Measurements from ENCODE around the gene RBM38.

The RBM38 gene

DNA sequence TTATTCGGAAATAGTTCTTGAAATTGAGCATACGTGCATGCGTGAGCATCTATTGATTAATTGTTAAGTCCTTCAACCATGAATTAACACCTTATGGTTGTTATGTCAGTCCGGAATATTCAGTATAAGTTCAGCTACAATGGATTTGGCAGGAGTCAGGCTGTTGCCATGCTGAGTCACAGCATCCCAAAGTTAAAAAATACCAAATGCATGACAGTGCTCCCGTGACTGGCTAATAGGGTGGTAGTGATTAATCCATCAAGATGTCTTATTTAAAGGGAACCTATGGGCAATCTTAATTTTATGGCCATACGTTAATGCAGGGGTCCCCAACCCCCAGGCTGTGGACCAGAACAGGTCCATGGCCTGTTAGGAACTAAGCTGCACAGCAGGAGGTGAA lies 29.7 kb upstream of the RBM38 start:
- peaks cover 29% of the 10 kb centered on the region for H3K36me3 ChIP-seq (ENCODE audit: insufficient read depth, low read length)
- no peak overlapping the region for H2AFZ ChIP-seq (ENCODE audit: low read depth, low read length)
- H3K4me1 ChIP-seq (ENCODE audit: insufficient read depth, low read length), result no peaks in the 10 kb centered on the region
- H3K27me3 ChIP-seq (ENCODE audit: insufficient read depth, low read length), result no peaks in the 10 kb centered on the region
- no peak overlapping the region for H3K4me3 ChIP-seq (ENCODE audit: low read length)
- no peaks in the 10 kb centered on the region for H3K9me3 ChIP-seq (ENCODE audit: low read length)

DNA sequence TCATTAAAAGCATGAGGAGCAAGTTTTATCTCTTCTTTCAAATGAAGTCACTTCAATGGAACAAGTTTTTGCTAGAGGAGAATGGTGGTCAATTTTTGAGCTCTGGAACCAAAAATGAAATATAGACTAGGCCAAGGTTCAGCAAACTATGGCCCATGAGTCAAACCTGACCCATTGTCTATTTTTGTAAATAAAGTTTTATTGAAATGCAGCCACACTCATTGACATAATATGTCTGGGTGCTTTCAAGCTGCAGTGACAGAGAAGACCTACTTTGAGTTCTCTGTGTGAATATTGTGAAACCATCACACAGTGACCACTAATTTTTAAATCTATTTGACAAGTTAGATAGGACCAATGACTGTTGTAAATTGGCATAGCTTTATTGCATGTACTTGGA lies 26.7 kb upstream of the RBM38 start:
- Histone ChIP-seq H3K27me3 (ENCODE audit: insufficient read depth, low read length) (no peaks in the 10 kb centered on the region), H3K36me3 (ENCODE audit: insufficient read depth, low read length) (peaks cover 56% of the 10 kb centered on the region), H3K4me3 (ENCODE audit: low read length) (no peak overlapping the region), H2AFZ (ENCODE audit: low read depth, low read length) (no peak overlapping the region), H3K4me1 (ENCODE audit: insufficient read depth, low read length) (no peaks in the 10 kb centered on the region), H3K9me3 (ENCODE audit: low read length) (no peaks in the 10 kb centered on the region)

DNA sequence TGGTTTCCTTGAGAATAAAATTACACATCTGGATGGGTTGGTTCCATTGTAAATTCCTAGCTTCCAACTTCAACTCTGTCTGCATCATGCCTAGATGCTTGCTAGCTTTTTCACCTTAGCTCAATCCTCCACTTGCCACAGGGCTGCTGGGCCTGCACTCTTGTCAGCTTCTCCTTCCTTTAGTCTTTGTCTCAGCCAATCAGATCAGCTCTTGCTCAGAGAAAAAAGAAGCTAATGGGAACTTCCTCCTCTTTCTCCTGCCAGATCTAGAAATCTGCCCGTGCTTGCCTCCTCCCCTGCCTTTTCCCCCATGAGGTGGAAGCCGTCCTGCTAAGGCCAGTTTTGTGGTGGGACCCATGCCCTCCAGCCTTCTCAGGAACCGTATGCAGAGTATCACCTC lies 21.6 kb upstream of the RBM38 start:
- Histone ChIP-seq H3K4me1 (ENCODE audit: insufficient read depth, low read length) (no peaks in the 10 kb centered on the region), H2AFZ (ENCODE audit: low read depth, low read length) (no peak overlapping the region), H3K36me3 (ENCODE audit: insufficient read depth, low read length) (peaks cover 92% of the 10 kb centered on the region), H3K27me3 (ENCODE audit: insufficient read depth, low read length) (no peaks in the 10 kb centered on the region), H3K9me3 (ENCODE audit: low read length) (no peaks in the 10 kb centered on the region), H3K4me3 (ENCODE audit: low read length) (no peak overlapping the region)

DNA sequence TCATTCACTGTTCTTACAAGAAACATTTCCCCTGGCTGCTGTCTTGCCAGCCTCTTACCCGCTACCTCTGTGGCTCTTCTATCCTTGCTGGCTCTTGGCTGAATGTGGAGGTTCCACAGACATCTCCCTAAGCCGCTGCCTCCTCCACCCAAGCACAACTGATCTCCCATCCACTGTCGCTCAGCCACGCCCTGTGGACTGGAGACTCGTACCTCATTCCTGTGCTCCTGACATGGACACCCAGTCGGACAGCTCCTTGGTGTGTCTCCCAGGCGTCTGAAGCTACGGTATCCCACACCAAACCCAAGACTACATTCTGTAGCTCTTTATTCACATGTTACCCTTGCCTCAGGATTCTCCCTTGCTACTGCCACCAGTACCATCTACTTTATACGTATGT lies 20.9 kb upstream of the RBM38 start:
- Histone ChIP-seq H3K27me3 (ENCODE audit: insufficient read depth, low read length) (no peaks in the 10 kb centered on the region), H3K4me3 (ENCODE audit: low read length) (no peak overlapping the region), H3K9me3 (ENCODE audit: low read length) (no peaks in the 10 kb centered on the region), H3K4me1 (ENCODE audit: insufficient read depth, low read length) (no peaks in the 10 kb centered on the region), H2AFZ (ENCODE audit: low read depth, low read length) (no peak overlapping the region), H3K36me3 (ENCODE audit: insufficient read depth, low read length) (peaks cover 95% of the 10 kb centered on the region)

DNA sequence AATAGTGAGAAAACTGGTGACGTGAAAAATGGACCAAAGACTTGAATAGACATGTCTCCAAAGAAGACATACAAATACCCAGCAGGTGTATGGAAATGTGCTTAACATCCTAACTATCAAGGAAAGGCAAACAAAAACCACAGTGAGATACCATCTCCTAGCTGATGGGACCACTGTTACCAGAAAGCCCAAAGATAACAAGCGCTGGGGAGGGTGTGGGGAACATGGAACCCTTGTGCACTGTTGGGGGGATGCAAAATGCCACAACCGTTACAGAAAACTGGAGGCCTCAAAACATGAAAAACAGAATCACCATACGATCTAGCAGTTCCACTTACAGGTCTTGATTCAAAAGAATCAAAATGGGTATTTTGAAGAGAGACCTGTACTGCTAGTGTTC lies 19.8 kb upstream of the RBM38 start:
- no peak overlapping the region for H2AFZ ChIP-seq (ENCODE audit: low read depth, low read length)

DNA sequence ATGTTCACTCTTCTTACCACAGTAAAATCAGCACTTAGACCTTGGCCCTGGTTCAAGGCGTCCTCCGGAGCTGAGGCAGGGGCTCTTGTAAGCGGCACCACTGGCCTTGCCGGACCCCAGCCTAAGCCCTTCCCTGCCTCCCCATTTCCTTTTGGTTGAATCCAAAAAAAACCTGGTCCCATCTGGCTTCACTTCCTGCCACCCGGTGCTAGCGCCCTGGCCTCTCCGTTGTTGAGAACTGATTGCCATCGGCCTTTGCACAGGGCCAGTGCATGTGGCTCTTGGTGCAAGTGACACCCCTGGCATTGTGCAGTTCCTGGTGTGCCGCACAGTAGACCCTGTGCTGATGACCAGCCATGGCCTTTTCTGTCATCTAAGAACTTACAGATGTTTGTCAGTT lies 19.0 kb upstream of the RBM38 start:
- peaks cover 95% of the 10 kb centered on the region for H3K36me3 ChIP-seq (ENCODE audit: insufficient read depth, low read length)

More for the DNA sequence above, 19.8 kb upstream of the RBM38 start:
- Histone ChIP-seq H3K27me3 (ENCODE audit: insufficient read depth, low read length) (no peaks in the 10 kb centered on the region), H3K9me3 (ENCODE audit: low read length) (no peaks in the 10 kb centered on the region), H3K4me1 (ENCODE audit: insufficient read depth, low read length) (no peaks in the 10 kb centered on the region), H3K4me3 (ENCODE audit: low read length) (no peak overlapping the region), H3K36me3 (ENCODE audit: insufficient read depth, low read length) (peaks cover 95% of the 10 kb centered on the region)

DNA sequence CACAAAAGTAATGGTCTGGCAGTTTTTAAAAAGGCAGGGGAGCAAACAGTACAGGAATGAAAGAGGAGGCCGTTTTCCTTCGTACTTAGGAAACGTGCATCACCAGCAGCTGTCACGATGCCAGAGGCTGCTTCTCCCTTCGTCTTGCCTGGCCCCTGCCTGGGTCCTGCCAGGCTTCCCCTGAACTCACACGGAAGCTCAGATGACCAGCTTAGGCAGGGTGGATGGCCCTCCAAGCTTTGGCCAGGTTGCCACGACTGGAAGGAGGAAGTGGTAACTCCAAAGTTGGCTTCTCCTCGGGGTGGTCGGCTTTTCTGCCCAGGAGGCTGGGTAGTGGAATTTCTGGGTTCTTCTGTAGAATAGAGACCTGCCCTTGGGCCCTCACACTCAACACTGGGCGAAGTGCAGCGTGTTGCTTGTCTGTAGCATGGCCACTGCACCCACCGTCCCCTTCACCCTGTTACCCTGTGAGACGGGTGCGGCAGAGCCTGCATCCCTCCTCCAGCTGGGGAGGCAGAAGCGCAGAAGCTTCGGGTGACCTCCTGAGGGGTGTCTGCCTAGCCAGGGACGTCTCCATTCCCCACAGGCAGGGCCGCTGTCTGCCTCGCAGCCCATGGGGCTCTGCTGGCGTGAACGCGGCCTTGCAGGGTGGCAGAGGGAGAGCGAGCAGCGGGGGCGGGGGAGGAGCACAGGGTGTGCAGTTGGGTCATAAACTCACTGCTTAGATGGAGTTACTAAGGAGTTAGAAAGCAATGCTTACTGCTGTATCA lies 18.4 kb upstream of the RBM38 start:
- Histone ChIP-seq H3K36me3 (ENCODE audit: insufficient read depth, low read length) (peaks cover 96% of the 10 kb centered on the region), H3K27me3 (ENCODE audit: insufficient read depth, low read length) (no peaks in the 10 kb centered on the region), H3K4me3 (ENCODE audit: low read length) (no peak overlapping the region), H3K4me1 (ENCODE audit: insufficient read depth, low read length) (no peaks in the 10 kb centered on the region), H2AFZ (ENCODE audit: low read depth, low read length) (no peak overlapping the region), H3K9me3 (ENCODE audit: low read length) (no peaks in the 10 kb centered on the region)

More for the DNA sequence above, 19.0 kb upstream of the RBM38 start:
- no peak overlapping the region for H2AFZ ChIP-seq (ENCODE audit: low read depth, low read length)
- no peak overlapping the region for H3K4me3 ChIP-seq (ENCODE audit: low read length)
- no peaks in the 10 kb centered on the region for H3K9me3 ChIP-seq (ENCODE audit: low read length)
- no peaks in the 10 kb centered on the region for H3K4me1 ChIP-seq (ENCODE audit: insufficient read depth, low read length)
- no peaks in the 10 kb centered on the region for H3K27me3 ChIP-seq (ENCODE audit: insufficient read depth, low read length)

DNA sequence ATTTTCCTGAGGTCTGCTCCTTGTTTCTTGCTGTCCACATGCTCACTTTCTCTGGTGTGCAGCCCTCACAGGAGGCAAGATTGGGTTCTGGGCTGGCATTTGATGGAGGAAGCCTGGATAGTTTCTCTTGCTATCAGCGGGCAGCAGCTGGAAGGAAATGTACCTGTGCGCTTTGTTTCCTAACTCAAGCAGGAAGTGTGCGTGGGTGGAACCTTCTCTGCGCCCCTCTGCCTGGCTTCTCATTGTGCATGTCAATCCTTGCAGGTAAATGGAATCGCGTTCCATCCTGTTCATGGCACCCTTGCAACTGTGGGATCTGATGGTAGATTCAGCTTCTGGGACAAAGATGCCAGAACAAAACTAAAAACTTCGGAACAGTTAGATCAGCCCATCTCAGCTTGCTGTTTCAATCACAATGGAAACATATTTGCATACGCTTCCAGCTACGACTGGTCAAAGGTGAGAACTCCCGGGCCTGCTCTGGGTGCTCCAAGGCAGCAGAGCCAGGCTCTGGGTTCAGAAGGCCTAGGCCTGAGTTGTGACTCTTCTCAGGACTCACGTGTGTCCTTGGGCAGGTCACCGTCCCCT lies 16.8 kb upstream of the RBM38 start:
- Histone ChIP-seq H3K9me3 (ENCODE audit: low read length) (no peaks in the 10 kb centered on the region), H3K36me3 (ENCODE audit: insufficient read depth, low read length) (peaks cover 94% of the 10 kb centered on the region), H3K4me3 (ENCODE audit: low read length) (no peak overlapping the region)

DNA sequence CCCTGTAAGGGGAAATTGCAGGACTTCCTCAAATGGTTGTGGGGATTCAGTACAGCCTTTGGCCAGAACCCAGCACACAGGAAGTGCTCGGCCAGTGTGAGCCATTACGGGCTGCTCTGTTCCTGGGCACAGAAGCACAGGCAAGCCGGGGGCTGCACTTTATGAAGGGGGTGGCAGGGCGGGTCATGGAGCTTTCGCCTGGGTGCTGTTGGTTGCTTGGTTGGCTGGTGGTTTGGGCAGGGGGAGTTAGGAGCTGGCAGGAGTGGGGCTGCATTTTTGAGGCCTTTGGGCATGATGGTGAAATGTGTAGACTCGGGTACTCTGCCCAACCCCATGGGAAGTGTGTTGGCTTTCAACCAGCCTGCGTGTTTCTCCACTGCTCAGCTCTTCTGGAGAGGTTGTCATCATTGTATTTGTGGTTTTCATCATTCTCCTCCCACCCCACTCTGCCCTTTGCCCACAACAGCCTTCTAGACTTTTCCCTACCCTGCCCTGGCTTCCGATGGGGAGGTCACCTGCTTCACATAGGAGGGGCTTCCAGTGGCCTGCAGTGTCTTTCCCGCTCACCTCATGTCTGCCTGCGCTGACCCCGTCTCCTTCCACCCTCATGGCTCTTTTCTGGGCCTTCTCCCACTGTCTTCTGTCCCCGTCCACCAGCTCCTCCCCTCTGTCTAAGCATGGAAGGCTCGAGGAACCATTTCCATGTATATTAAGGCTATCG lies 16.1 kb upstream of the RBM38 start:
- Histone ChIP-seq H3K4me3 (ENCODE audit: low read length) (no peak overlapping the region), H3K9me3 (ENCODE audit: low read length) (no peaks in the 10 kb centered on the region), H3K36me3 (ENCODE audit: insufficient read depth, low read length) (peaks cover 94% of the 10 kb centered on the region), H3K4me1 (ENCODE audit: insufficient read depth, low read length) (no peaks in the 10 kb centered on the region), H3K27me3 (ENCODE audit: insufficient read depth, low read length) (no peaks in the 10 kb centered on the region), H2AFZ (ENCODE audit: low read depth, low read length) (no peak overlapping the region)

More for the DNA sequence above, 16.8 kb upstream of the RBM38 start:
- H2AFZ ChIP-seq (ENCODE audit: low read depth, low read length), result no peak overlapping the region
- H3K27me3 ChIP-seq (ENCODE audit: insufficient read depth, low read length), result no peaks in the 10 kb centered on the region
- no peaks in the 10 kb centered on the region for H3K4me1 ChIP-seq (ENCODE audit: insufficient read depth, low read length)

DNA sequence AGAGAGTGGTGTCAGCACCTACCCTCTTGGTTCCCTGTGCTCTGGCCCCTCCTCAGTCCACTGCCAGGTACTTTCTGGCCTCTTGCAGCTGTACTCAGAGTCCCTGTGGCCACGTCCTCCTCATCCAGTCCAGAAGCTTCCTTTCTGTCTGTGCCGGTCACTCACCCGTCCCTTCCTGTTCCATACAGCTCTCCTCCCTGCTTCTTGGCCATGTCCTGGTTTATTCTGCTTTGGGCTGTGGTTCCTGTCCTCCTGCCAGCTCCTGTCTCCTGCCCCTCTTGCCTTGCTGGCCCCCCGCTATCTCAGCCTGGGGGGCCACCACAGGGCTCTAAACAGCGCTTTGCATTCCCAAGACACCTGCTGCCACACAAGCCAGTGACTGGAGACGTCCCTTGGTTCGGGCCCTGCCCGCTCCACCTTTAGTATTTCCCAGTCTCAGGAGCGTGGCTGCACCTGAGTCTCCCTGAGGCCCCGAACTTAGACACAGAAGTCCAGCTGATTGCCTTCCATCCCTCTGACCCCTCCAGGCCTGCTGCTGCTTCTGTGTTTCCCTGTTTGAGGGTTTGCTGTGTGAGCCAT lies 15.5 kb upstream of the RBM38 start:
- Histone ChIP-seq H3K9me3 (ENCODE audit: low read length) (no peaks in the 10 kb centered on the region), H2AFZ (ENCODE audit: low read depth, low read length) (no peak overlapping the region), H3K4me3 (ENCODE audit: low read length) (no peak overlapping the region), H3K4me1 (ENCODE audit: insufficient read depth, low read length) (no peaks in the 10 kb centered on the region), H3K27me3 (ENCODE audit: insufficient read depth, low read length) (no peaks in the 10 kb centered on the region), H3K36me3 (ENCODE audit: insufficient read depth, low read length) (peaks cover 93% of the 10 kb centered on the region)

DNA sequence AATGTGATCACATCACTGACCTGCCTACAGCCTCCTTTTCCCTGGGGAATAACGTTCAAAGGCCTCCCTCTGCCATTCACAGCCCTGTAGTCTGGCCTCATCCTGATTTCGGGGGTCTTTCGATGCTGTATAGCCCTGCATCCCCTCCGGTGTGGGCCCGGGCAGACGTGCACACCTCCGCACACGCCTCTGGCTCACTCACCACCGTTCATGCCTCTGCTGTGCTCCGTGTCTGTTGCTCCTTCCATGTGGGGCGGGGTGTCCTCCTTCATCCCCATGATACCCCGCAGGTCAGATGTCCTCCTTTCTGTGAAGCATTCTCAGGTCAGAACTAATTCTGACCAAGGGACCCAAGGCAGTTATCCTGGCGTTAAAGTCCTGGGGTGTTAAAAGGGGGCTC lies 13.8 kb upstream of the RBM38 start:
- Histone ChIP-seq H3K27me3 (ENCODE audit: insufficient read depth, low read length) (no peaks in the 10 kb centered on the region), H3K9me3 (ENCODE audit: low read length) (no peaks in the 10 kb centered on the region), H3K36me3 (ENCODE audit: insufficient read depth, low read length) (peaks cover 80% of the 10 kb centered on the region), H3K4me3 (ENCODE audit: low read length) (no peak overlapping the region), H2AFZ (ENCODE audit: low read depth, low read length) (no peak overlapping the region), H3K4me1 (ENCODE audit: insufficient read depth, low read length) (no peaks in the 10 kb centered on the region)

DNA sequence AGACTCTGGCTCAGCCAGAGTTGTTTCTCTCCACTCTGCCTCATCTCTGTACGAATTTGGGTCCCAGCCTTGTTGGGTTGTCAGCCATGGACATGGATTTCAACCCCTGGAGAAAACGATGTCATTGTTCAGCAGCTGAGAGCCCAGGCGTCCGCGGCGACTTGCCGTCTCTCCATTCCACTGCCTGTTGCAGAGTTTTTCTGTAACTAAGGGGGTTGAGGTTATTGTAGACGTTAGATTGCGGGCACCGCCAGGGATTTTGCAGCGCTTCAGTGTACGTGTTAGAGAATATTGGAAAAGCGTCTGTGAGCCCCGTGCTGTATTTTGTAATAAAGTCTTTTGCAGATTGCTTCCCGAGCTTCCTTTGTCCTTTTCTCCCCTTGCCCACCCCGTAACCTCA lies 13.1 kb upstream of the RBM38 start:
- no peaks in the 10 kb centered on the region for H3K9me3 ChIP-seq (ENCODE audit: low read length)
- peaks cover 72% of the 10 kb centered on the region for H3K36me3 ChIP-seq (ENCODE audit: insufficient read depth, low read length)
- no peak overlapping the region for H3K4me3 ChIP-seq (ENCODE audit: low read length)
- no peaks in the 10 kb centered on the region for H3K4me1 ChIP-seq (ENCODE audit: insufficient read depth, low read length)
- H2AFZ ChIP-seq (ENCODE audit: low read depth, low read length), result no peak overlapping the region
- no peaks in the 10 kb centered on the region for H3K27me3 ChIP-seq (ENCODE audit: insufficient read depth, low read length)

DNA sequence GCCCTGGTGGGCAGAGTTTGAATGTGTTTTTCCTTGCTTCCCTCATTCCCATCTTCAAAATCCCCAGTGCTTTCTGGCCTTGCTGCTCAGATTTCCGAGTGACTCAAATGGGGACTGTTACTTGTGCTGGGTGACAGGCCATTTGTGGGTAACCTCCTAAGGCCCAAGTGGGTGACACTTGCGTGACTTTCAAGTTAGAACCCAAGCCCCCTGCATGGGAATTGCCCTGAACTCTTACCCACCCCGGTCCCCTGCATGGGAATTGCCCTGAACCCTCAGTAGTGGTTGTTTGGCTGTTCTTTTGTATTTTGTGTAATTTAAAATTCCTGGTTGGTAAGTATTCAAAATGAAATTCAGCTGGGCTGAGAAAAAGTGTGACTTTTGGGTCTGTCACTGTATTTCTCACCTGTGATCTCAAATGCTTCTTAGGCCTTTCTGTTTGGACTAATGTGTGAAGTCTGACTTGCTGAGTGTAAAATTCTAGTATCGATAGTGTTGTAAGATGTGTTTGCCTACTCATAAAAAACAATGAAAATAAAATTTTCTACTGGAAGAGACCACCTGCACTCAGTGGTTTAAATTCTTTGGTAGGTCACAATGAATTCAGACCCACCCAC lies 12.4 kb upstream of the RBM38 start:
- Histone ChIP-seq H3K36me3 (ENCODE audit: insufficient read depth, low read length) (peaks cover 66% of the 10 kb centered on the region), H3K4me1 (ENCODE audit: insufficient read depth, low read length) (no peaks in the 10 kb centered on the region), H3K9me3 (ENCODE audit: low read length) (no peaks in the 10 kb centered on the region), H2AFZ (ENCODE audit: low read depth, low read length) (no peak overlapping the region), H3K4me3 (ENCODE audit: low read length) (no peak overlapping the region), H3K27me3 (ENCODE audit: insufficient read depth, low read length) (no peaks in the 10 kb centered on the region)
